Pancreas (tissue), 10 donors: Measurements from ENCODE around the gene ASB1. TPM values are rescaled to one million over a fixed set of nuclear protein-coding genes. Genes with fewer than 3 reads are reported as not detected.

Experiments used
- ATAC-seq, 4 donors: fragments of 200-7000 bp; cut with Tn5 transposase; one replicate each; pipeline versions ENCODE4 v1.8.0 to v1.9.1; 2020; ENCODE audit warnings: mild to moderate bottlenecking in 4 of 4, moderate library complexity in 4 of 4
- DNase-seq, 6 donors: peaks; one replicate each; pipeline ENCODE4 v3.0.0-alpha.2; 2020
- FAIRE-seq: peaks from 2 replicates; lab custom pipeline; 2012; peaks lifted over from hg19 to GRCh38; lab: Jason Lieb, UNC
- H3K27ac ChIP-seq, 4 donors: fragments of 200-600 bp; sonication (generic); 1 replicate in 3 of 4; 2 replicates in 1 of 4; pipeline versions ENCODE4 v1.5.0 to v1.8.0; 2020
- H3K27me3 ChIP-seq, 4 donors: fragments of 200-600 bp; one replicate each; pipeline ENCODE4 v1.8.0; 2021
- H3K36me3 ChIP-seq, 3 donors: fragments of 200-600 bp; sonication (generic) in 1 of 3; one replicate each; pipeline versions ENCODE4 v1.5.0 to v1.8.0; 2020 to 2021
- H3K4me1 ChIP-seq, 3 donors: fragments of 200-600 bp; one replicate each; pipeline ENCODE4 v1.8.0; 2021
- H3K4me3 ChIP-seq, 4 donors: fragments of 200-600 bp; sonication (generic) in 2 of 4; one replicate each; pipeline versions ENCODE4 v1.5.0 to v1.8.0; 2020 to 2021
- H3K9me3 ChIP-seq, 4 donors: fragments of 200-600 bp; one replicate each; pipeline ENCODE4 v1.8.0; 2021
- CTCF ChIP-seq, 4 donors: fragments of 200-600 bp; sonication (generic) in 3 of 4; IDR thresholded peaks; one replicate each; pipeline versions ENCODE4 v1.5.0 to v1.8.0; 2021; ENCODE audit warnings: antibody characterized with exemption in 4 of 4
- WGBS, 2 donors: extraction: QIAGEN DNeasy Blood & Tissue Kit; methylation state at CpG; one replicate each; pipeline ENCODE4 v1.1.7; 2013; 5-methylcytosine and 5-hydroxymethylcytosine counted together
- intact Hi-C, 3 donors: fragments of 100-400 bp; cut with DNase I; formaldehyde crosslinking; loops; one replicate each; pipeline versions ENCODE4 v1.11.1 to v1.14.2; 2022
- polyA plus RNA-seq, 2 donors: library from polyadenylated mRNA; stranded (reverse); fragments of 200-250 nt; gene quantifications; one replicate each; pipeline ENCODE4 v1.2.3, GENCODE V29; 2013
- total RNA-seq, 6 donors: library from RNA; stranded (reverse); fragmentation: NEBNext Ultra II Directional in 4 of 6; extraction: Animal tissue kit (Norgen Biotek cat#: 25700) in 4 of 6; gene quantifications; one replicate each; pipeline versions ENCODE4 v1.2.1 to v1.2.4, GENCODE V29; 2021 to 2023
- donor health status: healthy with polysubstance abuse.
- donor health status: DM: no; HTN: no; CAD: no; lungs with moderate emphysema.
- donor health status: DM: no; HTN: no; CAD: no.
- donor health status: control.
- donor health status: control.
- donor health status: Bipolar disorder and iron deficiency.
- donor health status: DM: yes; HTN: yes; CAD: no.
- donor health status: DM: no; HTN: no; CAD: no.
- donor health status: DM: no; HTN: no; CAD: no.
- donor health status: DM: yes; HTN: yes; CAD: no.

The ASB1 gene
- total and polyA plus RNA-seq, 8 donors = 11.3 to 25.1 (median 13.8) TPM

GRCh38 chr2:238387332-238387731, 39.4 kb upstream of the ASB1 start:
- WGBS, 2 donors = 77 to 87% methylated on average over 4 of the region's 4 CpGs

GRCh38 chr2:238388794-238389193, 37.9 kb upstream of the ASB1 start:
- Histone ChIP-seq H3K27me3 (no peaks in the 10 kb centered on the region), H3K4me1 (peaks cover 0 to 28% (median 16%) of the 10 kb centered on the region in 3 donors), H3K36me3 (no peaks in the 10 kb centered on the region), H3K4me3 (no peak overlapping the region), H3K27ac (no peak overlapping the region), H3K9me3 (no peaks in the 10 kb centered on the region)
- ATAC-seq (peak; percentile 43 to 69 (median 48)), DNase-seq (peak in 2 of 6 donors; percentile 20 to 53), FAIRE-seq (no peak)
- intact Hi-C loops = no loop called here
- no peak for TF ChIP-seq CTCF (IDR thresholded peaks at IDR 0.05)
- 53 to 59% methylated on average over 8 of the region's 8 CpGs for WGBS, 2 donors

More at GRCh38 chr2:238387332-238387731, 39.4 kb upstream of the ASB1 start:
- no peak for ATAC-seq
- Histone ChIP-seq H3K9me3 (no peaks in the 10 kb centered on the region), H3K27me3 (no peaks in the 10 kb centered on the region), H3K4me3 (no peak overlapping the region), H3K4me1 (peaks cover 0 to 23% (median 16%) of the 10 kb centered on the region in 3 donors), H3K36me3 (no peaks in the 10 kb centered on the region), H3K27ac (no peak overlapping the region)
- TF ChIP-seq CTCF (IDR thresholded peaks at IDR 0.05) = no peak
- intact Hi-C loops = no loop called here
- no peak for FAIRE-seq
- no peak for DNase-seq

- intact Hi-C loops = no loop called here
- ATAC-seq = peak; percentile 95 to 96 (median 96)
- no peak for TF ChIP-seq CTCF (IDR thresholded peaks at IDR 0.05)
- peak in 5 of 6 donors; percentile 81 to 89 (median 81) for DNase-seq
- Histone ChIP-seq H3K36me3 (no peaks in the 10 kb centered on the region), H3K9me3 (no peaks in the 10 kb centered on the region), H3K4me1 (peaks cover 0 to 28% (median 16%) of the 10 kb centered on the region in 3 donors), H3K27ac (peak overlapping the region; percentile 51 to 68 (median 64)), H3K27me3 (no peaks in the 10 kb centered on the region), H3K4me3 (no peak overlapping the region)
- WGBS, 2 donors = 10 to 11% methylated on average over 10 of the region's 10 CpGs
- no peak for FAIRE-seq
These were observed 36.6 kb upstream of the ASB1 start for GRCh38 chr2:238389988-238390589.

- ATAC-seq (no peak), FAIRE-seq (no peak), DNase-seq (no peak)
- Histone ChIP-seq H3K36me3 (no peaks in the 10 kb centered on the region), H3K4me1 (peaks cover 0 to 28% (median 16%) of the 10 kb centered on the region in 3 donors), H3K27ac (peak overlapping the region in 1 of 4 donors; percentile 65), H3K9me3 (no peaks in the 10 kb centered on the region), H3K27me3 (no peaks in the 10 kb centered on the region), H3K4me3 (no peak overlapping the region)
- WGBS, 2 donors = 77 to 81% methylated on average over 6 of the region's 6 CpGs
- no peak for TF ChIP-seq CTCF (IDR thresholded peaks at IDR 0.05)
- intact Hi-C loops = no loop called here
These were observed 35.6 kb upstream of the ASB1 start for GRCh38 chr2:238391042-238391689.

GRCh38 chr2:238396663-238397062, 30.1 kb upstream of the ASB1 start:
- H3K36me3 ChIP-seq = no peaks in the 10 kb centered on the region
- H3K4me1 ChIP-seq = peaks cover 0 to 5% (median 0%) of the 10 kb centered on the region in 3 donors
- no peak for TF ChIP-seq CTCF (IDR thresholded peaks at IDR 0.05)
- 90 to 98% methylated on average over 7 of the region's 7 CpGs for WGBS, 2 donors
- peak overlapping the region in 1 of 4 donors; percentile 9 for H3K27ac ChIP-seq
- FAIRE-seq (no peak), DNase-seq (no peak), ATAC-seq (no peak)
- no peaks in the 10 kb centered on the region for H3K9me3 ChIP-seq
- H3K27me3 ChIP-seq = no peaks in the 10 kb centered on the region
- H3K4me3 ChIP-seq = no peak overlapping the region
- intact Hi-C loops = no loop called here
